GM21786 (cell line): ENCODE measurements around the gene ALKBH8.
A peak's percentile ranks its signal among the peaks of the same experiment; 100 is the strongest.
"Not testable (repeated sequence)": the region's sequence is repeated elsewhere in the genome, so short reads cannot be mapped to it uniquely, and the experiment has no call there.

Source experiments
- ATAC-seq: cut with Tn5 transposase; IDR thresholded peaks from one replicate; pipeline ENCODE4 v1.9.1; 2021; ENCODE audit not compliant: unreplicated experiment

ALKBH8 gene

DNA sequence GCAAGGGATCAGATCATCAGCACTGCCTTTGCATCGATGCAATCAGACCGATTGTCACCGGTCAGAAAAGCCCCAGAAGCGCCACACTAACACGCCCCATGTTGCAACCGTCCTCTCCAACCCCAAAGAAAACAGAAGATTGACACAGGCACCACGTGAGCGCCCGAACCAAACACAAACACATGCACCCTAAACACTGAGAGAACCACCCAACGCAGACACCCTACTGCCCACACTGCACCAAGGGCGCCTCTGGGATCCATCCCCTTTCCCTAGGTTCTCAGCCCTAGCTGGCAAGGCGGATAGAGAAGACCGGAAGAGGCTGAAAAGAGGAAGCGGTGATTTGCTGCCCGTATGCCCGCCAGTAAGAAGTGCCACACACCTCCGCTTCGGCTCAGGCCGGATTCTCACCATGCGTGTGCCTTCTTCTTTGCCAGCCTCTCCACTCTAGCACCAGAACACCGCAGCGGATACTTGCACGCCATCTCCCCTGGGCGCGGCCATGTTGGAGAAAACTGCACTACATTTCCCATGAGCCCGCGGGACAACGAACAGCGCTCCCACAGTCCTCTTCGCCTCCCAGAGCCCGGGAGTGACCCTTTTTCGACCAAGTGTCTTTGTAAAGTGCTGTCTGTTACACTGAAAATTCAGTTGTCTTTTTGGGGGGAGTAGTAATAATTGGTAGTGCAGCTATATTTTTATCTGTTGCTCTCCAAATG, at the start of gene ALKBH8:
Gene ALKBH8, minus strand, starts transcription at position 517 of the 719 bp plus-strand sequence. CDS start 4,842 bp downstream, outside the sequence.
- peak; percentile 78 for ATAC-seq

- no peak for ATAC-seq
Measured at GRCh38 chr11:107612445-107612844, 46.9 kb upstream of the ALKBH8 start.

- no peak for ATAC-seq
Measured at GRCh38 chr11:107609400-107610218, 44.1 kb upstream of the ALKBH8 start.

- no peak for ATAC-seq
Measured at GRCh38 chr11:107608809-107609208, 43.3 kb upstream of the ALKBH8 start.

- no peak for ATAC-seq
Measured at GRCh38 chr11:107606141-107606540, 40.6 kb upstream of the ALKBH8 start.

GRCh38 chr11:107605061-107606006, 39.8 kb upstream of the ALKBH8 start:
- no peak for ATAC-seq

DNA sequence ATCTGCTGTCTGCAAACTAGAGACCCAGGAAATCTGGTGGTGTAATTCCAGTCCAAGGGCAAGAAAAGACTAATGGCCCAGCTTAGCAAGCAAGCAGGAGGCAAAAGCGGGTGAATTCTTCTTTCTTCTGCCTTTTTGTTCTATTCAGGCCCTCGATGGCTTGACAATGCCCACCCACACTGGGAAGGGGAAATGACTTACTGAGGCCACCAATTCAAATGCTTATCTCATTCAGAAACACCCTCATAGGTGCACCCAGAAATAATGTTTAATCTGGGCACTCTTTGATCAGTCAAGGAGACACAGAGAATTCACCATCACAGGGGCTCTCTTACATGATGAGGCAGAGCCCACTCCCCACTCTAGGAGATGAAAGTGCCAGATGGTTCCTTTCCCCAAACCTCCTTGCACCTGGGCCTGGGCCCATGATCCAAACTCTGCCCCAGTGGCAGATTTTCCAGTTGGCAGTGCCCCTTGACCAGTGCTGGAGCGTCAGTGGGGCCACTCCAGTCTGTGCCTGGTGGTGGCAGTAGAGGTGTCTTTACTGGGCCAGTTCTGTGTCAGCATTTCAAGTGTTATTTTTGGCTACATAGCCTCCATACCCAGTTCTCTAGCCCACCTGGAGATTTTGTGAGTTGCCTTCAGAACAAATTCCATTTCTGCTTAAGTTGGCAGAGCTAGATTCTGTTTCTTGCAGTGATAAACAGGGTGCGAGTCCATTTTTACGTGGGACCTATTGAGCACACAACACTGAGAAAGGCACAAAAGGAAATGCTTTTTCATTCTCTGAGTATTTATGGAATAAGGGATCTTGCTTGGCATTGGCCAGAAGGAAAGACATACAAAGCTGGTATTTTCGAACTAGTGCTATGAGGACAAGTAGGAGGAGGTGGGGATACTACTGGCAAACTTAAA, 32.9 kb upstream of the ALKBH8 start:
- peak; percentile 84 for ATAC-seq

DNA sequence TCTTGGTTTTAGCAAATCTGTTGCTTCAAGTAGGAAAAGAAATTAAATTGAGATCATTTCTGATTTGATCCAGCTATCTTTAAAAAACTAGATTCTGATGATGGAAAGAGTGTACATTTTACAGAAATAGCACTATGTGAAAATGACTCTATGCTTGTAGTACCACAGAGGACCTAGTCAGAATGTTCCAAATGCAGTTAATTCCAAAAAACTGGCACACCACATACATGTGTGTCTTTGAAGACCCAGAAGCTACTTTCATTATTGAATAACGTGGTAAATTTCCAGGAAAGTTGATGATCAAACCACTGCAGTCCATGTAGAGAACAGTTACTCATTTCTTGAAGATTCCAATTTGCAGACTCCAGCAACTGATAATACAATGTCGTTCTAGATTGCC, 29.2 kb upstream of the ALKBH8 start:
- no peak for ATAC-seq

GRCh38 chr11:107593951-107594350, 28.4 kb upstream of the ALKBH8 start:
- no peak for ATAC-seq

GRCh38 chr11:107592813-107593212, 27.3 kb upstream of the ALKBH8 start:
- ATAC-seq = no peak

DNA sequence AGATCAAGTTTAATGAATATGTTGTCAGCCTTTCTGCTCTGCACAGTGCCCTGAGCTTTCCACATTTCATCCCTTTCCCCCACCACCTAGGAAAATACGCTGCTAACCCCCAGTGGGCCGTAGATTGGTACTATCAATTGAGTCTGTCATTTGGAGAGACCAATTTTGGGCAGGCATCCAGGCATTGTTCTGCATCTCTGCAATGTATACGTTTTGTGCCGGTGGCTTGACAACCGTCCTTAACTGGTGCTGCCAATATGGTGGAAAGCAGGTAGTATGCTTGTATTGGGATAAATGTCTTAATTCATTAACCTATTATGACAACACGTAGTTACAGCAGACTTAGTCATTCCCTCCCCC, 26.7 kb upstream of the ALKBH8 start:
- no peak for ATAC-seq

DNA sequence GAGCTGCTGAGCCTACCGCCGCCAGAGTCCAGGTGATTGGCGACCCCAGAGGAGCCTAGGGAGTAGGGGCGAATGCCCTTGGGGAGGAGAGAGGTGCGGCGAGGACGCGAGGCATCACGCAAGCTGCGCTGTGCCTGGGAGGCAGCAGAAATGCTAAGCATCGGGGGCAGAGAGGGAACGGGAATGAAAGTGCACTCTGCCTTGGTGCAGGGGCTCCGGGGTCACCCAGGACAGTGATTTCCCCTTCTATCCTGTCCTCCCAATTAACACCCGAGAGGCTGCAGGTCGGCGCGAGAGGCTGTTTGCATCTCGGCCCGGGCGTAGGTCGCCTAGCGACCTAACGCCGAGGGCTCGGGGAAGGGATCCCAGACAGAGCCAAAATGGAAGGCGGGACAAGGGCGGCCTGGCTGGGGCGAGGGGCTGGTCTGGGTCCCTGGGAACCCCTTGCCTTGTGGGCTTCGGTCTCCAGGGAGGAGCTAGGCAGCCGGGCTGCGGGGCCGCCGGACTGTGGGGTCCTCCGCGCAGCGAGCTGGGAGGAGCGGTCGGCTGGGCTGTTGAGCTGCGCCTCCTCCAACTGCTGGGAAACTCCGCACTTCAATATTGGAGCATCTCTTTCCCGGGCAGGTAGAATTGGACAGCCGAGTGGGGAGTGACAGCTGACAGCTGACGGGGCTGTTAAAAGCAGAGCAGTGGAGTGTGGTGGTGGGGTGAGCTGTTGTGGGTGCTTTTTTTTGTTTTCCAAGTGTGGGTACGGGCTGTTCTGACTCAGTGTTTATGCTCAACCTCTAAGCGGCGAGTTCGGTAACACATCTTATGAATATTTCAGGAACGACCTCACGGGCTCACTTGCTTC, 26.1 kb upstream of the ALKBH8 start:
- peak; percentile 26 for ATAC-seq

DNA sequence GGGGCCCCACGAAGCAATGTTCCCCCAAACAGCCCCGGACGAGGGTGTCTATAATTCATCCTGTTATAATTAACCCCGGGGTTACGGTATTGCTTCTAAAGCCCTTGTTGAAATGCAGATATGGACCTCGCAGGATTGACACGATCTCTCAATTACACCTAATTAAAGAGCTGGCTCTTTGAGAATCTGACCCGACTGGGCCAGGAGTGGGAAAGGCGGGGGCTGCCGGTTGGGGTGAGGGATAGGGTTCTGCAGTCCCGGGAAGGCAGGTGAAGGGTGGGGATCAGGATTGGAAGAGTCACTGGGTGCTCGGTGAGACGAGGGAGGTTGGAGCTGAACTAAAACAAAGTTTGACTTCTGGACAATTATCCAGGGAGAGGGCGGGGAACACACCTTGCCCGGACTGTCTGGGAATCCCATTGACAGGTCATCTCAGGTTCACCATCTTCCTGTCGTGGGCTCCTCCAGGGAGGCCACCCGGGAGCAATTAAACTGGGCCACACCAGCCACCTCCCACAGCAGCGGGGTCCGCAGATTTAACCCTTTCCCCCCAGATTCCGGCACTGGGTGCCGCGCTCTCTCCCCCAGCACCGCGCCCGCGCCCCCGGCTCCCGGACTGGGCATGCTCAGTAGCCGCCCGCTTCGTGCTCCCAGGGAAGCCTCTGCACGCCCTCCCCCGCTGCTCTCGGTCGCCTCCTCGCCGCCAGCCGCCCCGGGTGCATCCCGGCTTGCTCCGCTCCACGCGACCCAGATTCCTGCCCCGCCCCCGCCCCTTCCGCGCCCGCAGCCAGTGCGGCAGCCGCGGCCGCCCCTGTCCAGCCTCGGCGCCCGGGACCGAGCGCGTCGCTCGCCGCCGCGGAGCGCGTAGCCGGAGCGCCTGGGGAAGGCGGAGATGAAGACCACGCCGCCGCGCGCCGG, 25.2 kb upstream of the ALKBH8 start, which contains the start of gene ELMOD1:
Gene ELMOD1, plus strand, starts transcription at position 688 of the 918 bp plus-strand sequence. CDS start 27,043 bp downstream, outside the sequence.
- ATAC-seq = peak; percentile 47

DNA sequence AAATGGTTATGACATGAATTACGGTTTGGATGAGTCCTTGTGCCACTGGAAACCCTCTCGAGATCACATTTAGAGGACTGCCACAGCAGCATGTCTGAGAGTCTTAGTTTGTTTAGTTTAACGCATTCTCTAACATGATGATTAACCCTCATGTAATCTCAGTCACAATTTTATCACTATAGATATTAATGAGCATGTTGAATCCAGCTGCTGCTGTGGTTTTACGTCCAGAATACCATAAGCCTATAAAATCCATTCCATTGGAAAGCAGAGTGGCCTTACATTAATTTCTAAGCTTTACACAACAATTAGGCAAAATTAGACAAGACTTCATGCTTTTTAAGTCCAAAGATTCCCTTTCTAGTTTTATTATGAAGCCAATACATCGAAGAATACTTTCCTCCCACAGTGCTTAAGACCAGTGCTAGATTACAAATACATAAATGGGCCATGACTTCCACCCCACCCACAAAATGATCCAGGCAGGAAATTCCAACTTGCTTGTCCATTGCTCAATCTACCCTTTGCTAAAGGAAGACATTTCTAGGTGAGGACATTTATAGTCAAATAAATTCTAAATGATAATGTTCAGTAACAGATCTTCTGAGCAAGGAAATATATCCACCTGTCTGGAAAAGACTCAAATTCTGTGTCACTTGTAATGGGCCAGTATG, 21.9 kb upstream of the ALKBH8 start:
- ATAC-seq = no peak

GRCh38 chr11:107583629-107584195, 18.2 kb upstream of the ALKBH8 start:
- ATAC-seq = no peak

- ATAC-seq = no peak
Measured at GRCh38 chr11:107581147-107581546, 15.6 kb upstream of the ALKBH8 start.

DNA sequence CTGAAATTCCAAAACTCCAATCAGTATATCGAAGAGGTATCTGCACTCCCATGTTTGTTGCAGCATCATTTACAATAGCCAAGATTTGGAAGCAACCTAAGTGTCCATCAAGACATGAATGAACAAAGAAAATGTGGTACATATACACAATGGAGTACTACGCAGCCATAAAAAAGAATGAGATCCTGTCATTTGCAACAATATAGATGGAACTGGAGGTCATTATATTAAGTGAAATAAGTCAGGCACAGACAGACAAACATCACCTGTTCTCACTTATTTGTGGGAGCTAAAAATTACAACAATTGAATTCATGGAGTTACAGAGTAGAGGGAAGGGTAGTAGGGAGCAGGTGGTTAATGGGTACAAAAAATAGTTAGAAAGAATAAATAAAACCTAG, 13.6 kb upstream of the ALKBH8 start:
- ATAC-seq = not testable (repeated sequence)
